HL-60/S4 treated with phorbol 12-myristate 13-acetate at 8.2 ng/mL for 4 days and 3 days (cell line): ENCODE data around the gene MT1M.
"Not testable (repeated sequence)": the region's sequence is repeated elsewhere in the genome, so short reads cannot be mapped to it uniquely, and the experiment has no call there.

ENCODE experiments used
- in situ Hi-C: fragments of 300-500 bp; cut with MboI; formaldehyde crosslinking; loops from 2 replicates; pipeline ENCODE4 v1.15.0; 2022; ENCODE audit warnings: low sequenced_read_pairs

The MT1M gene

DNA sequence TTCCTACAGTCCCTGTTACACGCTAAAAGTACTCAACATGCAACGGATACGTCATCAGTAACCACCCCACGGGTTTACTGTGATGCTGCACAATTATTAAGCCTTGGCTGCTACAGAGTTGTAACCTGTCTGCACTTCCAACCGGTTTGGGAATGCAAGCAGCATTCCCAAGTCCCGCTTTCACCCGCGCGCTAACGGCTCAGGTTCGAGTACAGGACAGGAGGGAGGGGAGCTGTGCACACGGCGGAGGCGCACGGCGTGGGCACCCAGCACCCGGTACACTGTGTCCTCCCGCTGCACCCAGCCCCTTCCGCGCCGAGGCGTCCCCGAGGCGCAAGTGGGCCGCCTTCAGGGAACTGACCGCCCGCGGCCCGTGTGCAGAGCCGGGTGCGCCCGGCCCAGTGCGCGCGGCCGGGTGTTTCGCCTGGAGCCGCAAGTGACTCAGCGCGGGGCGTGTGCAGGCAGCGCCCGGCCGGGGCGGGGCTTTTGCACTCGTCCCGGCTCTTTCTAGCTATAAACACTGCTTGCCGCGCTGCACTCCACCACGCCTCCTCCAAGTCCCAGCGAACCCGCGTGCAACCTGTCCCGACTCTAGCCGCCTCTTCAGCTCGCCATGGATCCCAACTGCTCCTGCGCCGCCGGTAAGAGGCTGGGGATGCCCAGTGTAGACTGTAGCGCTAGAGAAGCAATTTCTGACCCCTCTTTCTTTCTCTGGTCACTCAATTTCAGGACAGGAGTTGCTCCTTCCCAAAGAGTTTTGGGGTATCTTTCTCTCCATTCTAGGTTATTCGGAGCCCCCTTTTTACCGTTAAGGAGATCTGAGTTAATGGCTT lies 24.2 kb upstream of the MT1M start, which contains the start of gene MT2A:
Gene MT2A (plus strand): TSS at position 542 of the 833 bp plus-strand sequence. CDS start 72 bp downstream, at position 614.
- in situ Hi-C loops: no loop called here

DNA sequence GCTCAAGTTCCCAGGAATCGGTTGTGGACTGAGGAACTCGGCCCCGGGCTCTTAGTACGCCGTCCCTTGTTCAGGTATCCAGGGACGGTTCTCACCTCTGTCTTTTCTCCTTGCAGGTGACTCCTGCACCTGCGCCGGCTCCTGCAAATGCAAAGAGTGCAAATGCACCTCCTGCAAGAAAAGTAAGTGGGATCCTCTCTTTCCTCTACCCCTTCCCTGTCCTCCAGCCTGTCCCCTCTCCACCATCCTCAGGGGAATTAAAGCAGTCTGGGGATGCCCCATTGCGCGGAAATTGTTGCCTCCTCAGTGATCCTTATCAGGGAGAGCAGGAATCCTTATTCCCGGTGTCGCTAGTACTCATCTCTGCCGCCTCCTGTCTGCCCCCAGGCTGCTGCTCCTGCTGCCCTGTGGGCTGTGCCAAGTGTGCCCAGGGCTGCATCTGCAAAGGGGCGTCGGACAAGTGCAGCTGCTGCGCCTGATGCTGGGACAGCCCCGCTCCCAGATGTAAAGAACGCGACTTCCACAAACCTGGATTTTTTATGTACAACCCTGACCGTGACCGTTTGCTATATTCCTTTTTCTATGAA lies 23.5 kb upstream of the MT1M start:
- in situ Hi-C loops: no loop called here

- in situ Hi-C loops: no loop called here
Measured at GRCh38 chr16:56609463-56609921, 23.0 kb upstream of the MT1M start.

DNA sequence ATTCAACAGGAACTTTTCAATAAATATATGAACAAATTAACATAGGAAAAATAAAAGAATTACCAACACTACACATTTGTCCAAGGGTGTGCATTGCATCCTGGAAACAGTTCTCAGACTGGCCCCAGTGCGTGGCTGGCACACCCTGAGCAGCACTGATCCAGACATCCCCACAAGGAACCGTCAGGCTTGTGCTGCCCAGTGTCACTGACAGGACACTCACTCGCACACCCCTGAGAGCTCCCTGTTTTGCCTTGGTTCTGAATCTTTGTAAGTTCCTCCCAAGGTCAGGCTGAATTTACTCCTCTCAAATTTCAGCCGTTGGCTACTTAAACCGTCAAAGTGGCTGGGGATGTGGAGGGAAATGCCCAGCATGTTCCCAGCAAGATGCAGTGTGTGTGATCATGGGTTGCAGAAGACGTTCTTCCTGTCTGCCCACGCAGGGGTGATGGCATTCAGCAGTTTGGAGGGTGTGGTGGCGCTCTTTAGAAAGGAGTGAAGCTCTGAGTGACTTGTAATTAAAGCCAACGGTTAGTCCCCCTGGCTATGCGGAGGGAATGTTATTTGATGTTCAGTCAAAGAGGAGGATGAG lies 22.3 kb upstream of the MT1M start:
- in situ Hi-C loops: no loop called here

DNA sequence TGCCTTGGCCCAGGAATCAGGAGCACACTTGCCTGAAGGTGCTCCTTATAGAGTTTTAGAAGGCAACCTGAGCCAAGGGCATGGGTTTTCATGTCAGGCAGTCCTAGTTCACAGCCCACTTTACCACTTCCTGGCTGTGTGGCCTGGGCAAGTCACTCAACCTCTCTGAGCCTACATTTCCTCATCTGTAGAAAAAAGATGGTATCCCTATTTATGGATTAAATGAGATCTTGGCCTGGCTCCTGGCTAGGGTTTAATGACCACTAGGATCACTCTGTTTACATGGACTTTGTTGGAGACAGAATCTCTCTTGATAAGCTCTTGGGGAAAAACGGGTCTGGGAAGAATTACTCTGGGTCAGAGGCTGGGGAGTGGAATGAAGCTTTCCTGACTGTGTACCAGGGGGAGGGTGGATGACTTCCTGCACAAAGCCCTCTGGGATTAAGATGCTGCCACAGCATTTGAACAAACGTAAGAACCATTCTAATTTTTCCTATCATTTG lies 21.8 kb upstream of the MT1M start:
- in situ Hi-C loops: no loop called here

DNA sequence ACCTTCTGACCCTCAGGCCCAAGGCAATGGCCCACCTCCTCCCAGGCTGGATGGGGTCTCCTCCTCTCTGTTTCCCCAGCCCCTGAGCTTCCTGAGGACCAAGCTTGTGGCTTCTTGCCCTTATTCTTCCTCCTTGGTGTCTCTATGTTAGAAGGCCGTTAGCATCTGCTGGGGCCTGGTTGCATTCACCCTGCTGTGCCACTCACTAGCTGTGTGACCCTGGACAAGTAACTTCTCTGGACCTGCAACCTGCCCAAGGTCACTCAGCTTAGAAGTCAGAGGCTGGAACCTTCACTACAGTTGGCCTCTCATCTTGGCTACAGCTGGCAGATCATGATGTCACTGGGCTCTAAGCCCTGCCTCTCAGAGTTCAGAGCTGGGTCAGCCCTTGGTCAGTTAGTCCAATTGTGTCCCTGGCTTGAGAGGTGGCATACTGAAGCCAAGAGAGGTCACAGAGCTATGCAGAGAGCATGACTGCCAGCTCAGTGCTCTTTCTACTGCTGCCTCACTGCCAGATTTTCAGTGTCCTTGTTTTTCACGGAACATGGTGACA lies 21.1 kb upstream of the MT1M start:
- in situ Hi-C loops: no loop called here

GRCh38 chr16:56613706-56614105 lies 18.8 kb upstream of the MT1M start:
- in situ Hi-C loops: no loop called here

DNA sequence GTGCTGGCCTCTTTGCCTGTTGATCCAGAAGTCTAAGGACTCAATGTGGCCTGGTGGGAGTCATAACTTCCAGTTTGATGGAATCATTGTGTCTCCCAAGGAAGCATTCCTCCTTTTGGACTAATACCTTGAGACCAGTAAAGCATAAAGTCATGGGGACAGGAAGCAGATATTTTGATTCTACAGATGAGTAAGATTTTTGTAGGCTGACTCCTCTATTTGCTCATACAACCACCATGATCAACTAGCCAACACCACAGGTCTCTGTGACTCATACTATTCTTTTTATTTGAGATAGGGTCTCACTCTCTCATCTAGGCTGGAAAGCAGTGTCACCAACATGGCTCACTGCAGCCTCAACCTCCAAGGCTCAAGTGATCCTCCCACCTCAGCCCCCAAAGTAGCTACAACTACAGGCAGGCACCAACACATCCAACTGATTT lies 17.9 kb upstream of the MT1M start:
- in situ Hi-C loops: no loop called here

GRCh38 chr16:56615353-56615752 lies 17.1 kb upstream of the MT1M start:
- in situ Hi-C loops: no loop called here

DNA sequence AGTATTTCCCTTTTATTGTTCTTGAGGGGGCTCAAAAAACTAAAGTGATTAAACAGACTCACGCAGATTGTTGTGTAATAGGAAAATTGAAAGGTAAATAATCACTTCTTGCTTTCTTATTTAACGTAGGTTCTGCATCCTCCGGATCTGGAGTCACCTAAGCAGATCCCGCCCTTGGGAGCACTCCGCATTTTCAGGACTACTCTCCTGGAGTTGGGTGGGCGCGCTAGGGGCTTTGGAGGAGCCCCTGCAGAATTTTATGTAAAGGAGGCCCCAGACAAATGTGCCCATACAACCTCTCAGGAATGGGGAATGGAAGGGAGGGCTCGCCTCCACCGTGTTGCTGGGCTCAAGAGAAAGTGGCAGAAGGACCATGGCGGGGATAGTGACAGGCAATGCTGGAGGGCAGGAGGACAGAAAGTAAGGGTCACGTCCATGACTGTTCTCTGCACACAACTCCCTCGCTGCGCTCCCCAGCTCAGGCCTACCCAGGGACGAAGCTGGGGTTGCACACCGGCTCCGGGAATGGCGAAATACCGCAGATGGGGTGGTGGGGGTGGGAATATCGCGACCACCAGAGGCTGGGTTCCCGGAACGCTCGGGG lies 15.7 kb upstream of the MT1M start:
- in situ Hi-C loops: no loop called here

GRCh38 chr16:56617212-56618085 lies 15.0 kb upstream of the MT1M start:
- in situ Hi-C loops: no loop called here

DNA sequence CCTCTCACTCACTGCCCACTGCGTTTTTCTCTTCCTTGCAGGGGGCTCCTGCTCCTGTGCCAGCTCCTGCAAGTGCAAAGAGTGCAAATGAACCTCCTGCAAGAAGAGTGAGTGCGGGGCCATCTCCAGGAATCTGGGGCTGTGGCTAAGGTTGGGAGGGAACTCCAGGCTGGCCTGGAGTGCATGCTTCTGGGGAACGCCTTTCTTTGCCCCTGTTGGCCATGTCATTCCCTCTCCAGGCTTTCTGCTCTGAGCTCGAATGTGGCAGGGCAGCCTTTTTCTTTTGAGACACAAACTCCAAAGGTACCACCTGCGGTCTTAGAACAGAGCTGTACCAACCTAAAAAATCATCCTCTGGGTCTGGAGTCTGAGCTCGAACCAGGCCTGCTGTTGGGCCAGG lies 14.3 kb upstream of the MT1M start:
- in situ Hi-C loops: no loop called here

DNA sequence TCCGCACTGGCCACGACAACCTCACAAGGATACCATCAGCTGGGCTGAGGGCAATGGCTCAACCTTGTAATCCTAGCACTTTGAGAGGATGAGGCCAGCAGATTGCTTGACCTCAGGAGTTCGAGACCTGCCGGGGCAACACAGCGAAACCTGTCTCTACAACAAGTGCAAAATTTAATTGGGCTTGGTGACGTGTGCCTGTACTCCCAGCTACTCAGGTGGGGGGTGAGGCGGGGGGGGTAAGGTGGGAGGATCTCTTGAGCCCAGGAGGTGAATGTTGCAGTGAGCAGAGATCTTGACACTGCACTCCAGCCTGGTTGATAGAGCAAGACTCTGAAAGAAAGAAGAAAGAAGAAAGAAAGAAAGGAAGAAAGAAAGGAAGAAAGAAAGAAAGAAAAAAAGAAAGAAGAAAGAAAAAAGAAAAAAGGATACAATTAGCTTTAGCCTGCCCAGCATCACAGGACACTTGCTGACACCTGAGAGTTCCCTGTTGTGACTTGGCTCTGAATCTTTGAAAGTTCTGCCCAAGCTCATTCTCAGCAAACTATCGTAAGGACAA lies 12.0 kb upstream of the MT1M start:
- in situ Hi-C loops: no loop called here

DNA sequence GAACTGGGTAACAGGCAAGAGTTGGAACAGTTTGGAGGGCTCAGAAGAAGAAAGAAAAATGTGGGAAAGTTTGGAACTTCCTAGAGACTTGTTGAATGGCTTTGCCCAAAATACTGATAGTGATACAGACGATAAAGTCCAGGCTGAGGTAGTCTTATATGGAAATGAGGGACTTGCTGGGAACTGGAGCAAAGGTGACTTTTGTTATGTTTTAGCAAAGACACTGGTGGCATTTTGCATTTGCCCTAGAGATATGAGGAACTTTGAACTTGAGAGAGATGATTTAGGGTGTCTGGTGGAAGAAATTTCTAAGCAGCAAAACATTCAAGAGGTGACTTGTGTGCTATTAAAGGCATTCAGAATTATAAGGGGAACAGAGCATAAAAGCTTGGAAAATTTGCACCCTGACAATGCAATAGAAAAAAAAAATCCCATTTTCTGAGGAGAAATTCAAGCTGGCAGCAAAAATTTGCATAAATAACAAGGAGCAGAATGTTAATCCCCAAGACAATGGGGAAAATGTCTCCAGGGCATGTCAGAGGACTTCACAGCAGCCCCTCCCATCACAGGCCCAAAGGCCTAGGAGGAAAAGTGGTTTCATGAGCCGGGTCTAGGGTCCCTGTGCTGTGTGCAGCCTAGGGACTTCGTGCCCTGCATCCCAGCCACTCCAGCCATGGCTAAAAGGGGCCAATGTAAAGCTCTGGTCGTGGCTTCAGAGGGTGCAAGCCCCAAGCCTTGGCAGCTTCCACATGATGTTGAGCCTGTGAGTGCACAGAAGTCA lies 10.6 kb upstream of the MT1M start:
- in situ Hi-C loops: not testable (repeated sequence)

DNA sequence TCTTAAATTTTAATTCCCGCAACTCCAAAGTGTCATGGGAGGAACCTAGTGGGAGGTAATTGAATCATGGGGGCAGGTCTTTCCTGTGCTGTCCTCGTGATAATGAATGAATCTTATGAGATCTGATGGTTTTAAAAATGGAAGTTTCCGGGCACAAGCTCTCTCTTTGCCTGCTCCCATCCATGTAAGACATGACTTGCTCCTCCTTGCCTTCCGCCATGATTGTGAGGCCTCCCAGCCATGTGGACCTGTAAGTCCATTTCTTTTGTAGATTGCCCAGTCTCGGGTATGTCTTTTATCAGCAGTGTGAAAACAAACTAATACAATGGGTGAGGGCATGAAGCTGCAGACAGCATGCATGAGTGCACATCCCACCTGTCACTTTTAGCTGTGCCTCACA lies 9.3 kb upstream of the MT1M start:
- in situ Hi-C loops: not testable (repeated sequence)

GRCh38 chr16:56623637-56624036 lies 8.8 kb upstream of the MT1M start:
- in situ Hi-C loops: no loop called here

DNA sequence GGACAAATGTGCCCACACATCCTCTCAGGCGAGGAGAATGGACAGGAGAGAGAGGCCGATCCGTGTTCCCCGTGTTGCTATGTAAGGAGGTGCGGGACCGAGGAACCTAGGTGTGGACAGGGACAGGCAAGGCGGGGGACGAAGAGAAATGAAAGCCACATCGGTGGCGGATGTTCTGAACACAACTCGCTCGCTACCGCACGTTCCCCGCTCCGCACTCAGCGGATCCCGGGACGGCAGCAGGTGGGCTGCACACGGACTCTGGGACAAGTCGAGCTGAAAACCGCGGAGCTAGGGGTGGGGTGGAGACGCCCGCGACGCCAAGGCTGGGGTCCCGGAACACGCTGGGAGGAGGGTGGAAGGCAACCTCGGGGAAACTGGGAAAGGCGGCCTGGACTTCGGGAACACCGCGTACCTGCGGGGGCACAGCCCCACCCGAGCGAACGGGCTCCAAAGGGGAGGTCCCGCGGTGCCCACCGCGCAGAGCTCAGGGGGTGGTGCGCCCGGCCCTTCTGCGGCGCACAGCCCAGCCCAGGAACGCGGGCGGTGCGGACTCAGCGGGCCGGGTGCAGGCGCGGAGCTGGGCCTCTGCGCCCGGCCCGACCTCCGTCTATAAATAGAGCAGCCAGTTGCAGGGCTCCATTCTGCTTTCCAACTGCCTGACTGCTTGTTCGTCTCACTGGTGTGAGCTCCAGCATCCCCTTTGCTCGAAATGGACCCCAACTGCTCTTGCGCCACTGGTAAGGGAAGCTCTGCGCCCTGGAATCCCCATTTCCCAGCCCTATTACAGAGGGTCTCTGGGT lies 7.1 kb upstream of the MT1M start, which contains the start of gene MT1E:
Gene MT1E (plus strand): TSS at position 642 of the 803 bp plus-strand sequence. CDS start 71 bp downstream, at position 713.
- in situ Hi-C loops: no loop called here
